ENCODE measurements around the gene PRPF38B. TPM values are rescaled to one million over a fixed set of nuclear protein-coding genes. Genes with fewer than 3 reads are reported as not detected.
A peak's percentile ranks its signal among the peaks of the same experiment; 100 is the strongest.

PRPF38B gene
- total and polyA plus RNA-seq, 2 donors from 2014 or later, result 15.9 to 37.6 TPM

GRCh38 chr1:108646648-108647269 lies 45.4 kb upstream of the PRPF38B start:
- Histone ChIP-seq H3K9me3 (ENCODE audit: control insufficient read depth in 2 of 3, insufficient read depth in 1 of 3, low read length in 3 of 3) (peaks cover 0 to under 1% (median 0%) of the 10 kb centered on the region in 3 donors), H3K27me3 (ENCODE audit: control insufficient read depth, insufficient read depth, low read length) (no peaks in the 10 kb centered on the region), H3K4me3 (ENCODE audit: low read length in 3 of 3) (peak overlapping the region in 1 of 3 donors; percentile 19), H3K27ac (ENCODE audit: low read depth in 2 of 2, low read length in 2 of 2) (peak overlapping the region; percentile 40 to 59), H3K36me3 (ENCODE audit: control insufficient read depth in 2 of 3, insufficient read depth in 3 of 3, low read length in 3 of 3) (no peaks in the 10 kb centered on the region), H3K9ac (ENCODE audit: low read length in 3 of 3) (peak overlapping the region in 1 of 3 donors; percentile 23), H3K4me1 (ENCODE audit: control insufficient read depth in 2 of 3, insufficient read depth in 2 of 3, low read depth in 1 of 3, low read length in 3 of 3) (peaks cover 0 to 2% (median 0%) of the 10 kb centered on the region in 3 donors)
- intact Hi-C loops (cut with DNase I), result loop anchor here (10.0 kb wide), 1 partner anchor 132 kb away; no protein-coding TSS in a partner anchor
- TF ChIP-seq CTCF (IDR thresholded peaks at IDR 0.05; ENCODE audit: borderline replicate concordance, extremely low read depth, insufficient read depth), result no peak
- DNase-seq, result peak in 2 of 5 donors; percentile 61 to 93
- FAIRE-seq, result no peak

GRCh38 chr1:108653431-108654105 lies 38.5 kb upstream of the PRPF38B start:
- peaks cover 0 to 4% (median 0%) of the 10 kb centered on the region in 3 donors for H3K9me3 ChIP-seq (ENCODE audit: control insufficient read depth in 2 of 3, insufficient read depth in 1 of 3, low read length in 3 of 3)
- intact Hi-C loops (cut with DNase I), result no loop called here
- FAIRE-seq (no peak), DNase-seq (no peak)
- H3K4me3 ChIP-seq (ENCODE audit: low read length in 3 of 3), result no peak overlapping the region
- H3K27ac ChIP-seq (ENCODE audit: low read depth in 2 of 2, low read length in 2 of 2), result no peak overlapping the region
- no peak for TF ChIP-seq CTCF (IDR thresholded peaks at IDR 0.05; ENCODE audit: borderline replicate concordance, extremely low read depth, insufficient read depth)
- no peaks in the 10 kb centered on the region for H3K36me3 ChIP-seq (ENCODE audit: control insufficient read depth in 2 of 3, insufficient read depth in 3 of 3, low read length in 3 of 3)
- H3K4me1 ChIP-seq (ENCODE audit: control insufficient read depth in 2 of 3, insufficient read depth in 2 of 3, low read depth in 1 of 3, low read length in 3 of 3), result no peaks in the 10 kb centered on the region
- no peaks in the 10 kb centered on the region for H3K27me3 ChIP-seq (ENCODE audit: control insufficient read depth, insufficient read depth, low read length)
- no peak overlapping the region for H3K9ac ChIP-seq (ENCODE audit: low read length in 3 of 3)

GRCh38 chr1:108657356-108658080 lies 34.6 kb upstream of the PRPF38B start:
- H3K4me1 ChIP-seq (ENCODE audit: control insufficient read depth in 2 of 3, insufficient read depth in 2 of 3, low read depth in 1 of 3, low read length in 3 of 3), result no peaks in the 10 kb centered on the region
- no peak overlapping the region for H3K4me3 ChIP-seq (ENCODE audit: low read length in 3 of 3)
- DNase-seq, result no peak
- H3K9me3 ChIP-seq (ENCODE audit: control insufficient read depth in 2 of 3, insufficient read depth in 1 of 3, low read length in 3 of 3), result no peaks in the 10 kb centered on the region
- FAIRE-seq, result no peak
- no peak overlapping the region for H3K27ac ChIP-seq (ENCODE audit: low read depth in 2 of 2, low read length in 2 of 2)
- H3K9ac ChIP-seq (ENCODE audit: low read length in 3 of 3), result no peak overlapping the region
- no peak for TF ChIP-seq CTCF (IDR thresholded peaks at IDR 0.05; ENCODE audit: borderline replicate concordance, extremely low read depth, insufficient read depth)
- no peaks in the 10 kb centered on the region for H3K36me3 ChIP-seq (ENCODE audit: control insufficient read depth in 2 of 3, insufficient read depth in 3 of 3, low read length in 3 of 3)
- no peaks in the 10 kb centered on the region for H3K27me3 ChIP-seq (ENCODE audit: control insufficient read depth, insufficient read depth, low read length)
- intact Hi-C loops (cut with DNase I), result no loop called here

All from kidney (tissue), 14 donors.